H9 (cell line): ENCODE data around the gene TUBGCP5. TPM values are rescaled to one million over a fixed set of nuclear protein-coding genes. Genes with fewer than 3 reads are reported as not detected.

Experiments used
- DNase-seq: peaks from one replicate; pipeline ENCODE4 v3.0.0-alpha.2; 2017
- H2AFZ ChIP-seq: one replicate; pipeline ENCODE4 v1.6.1; 2013; ENCODE audit warnings: mild to moderate bottlenecking, low read length, control low read depth, moderate library complexity
- H2AK5ac ChIP-seq: 2 replicates; pipeline ENCODE4 v1.6.1; 2013; ENCODE audit warnings: low read length, control low read depth, mixed read lengths; ENCODE audit not compliant: insufficient read length
- H2BK120ac ChIP-seq: one replicate; pipeline ENCODE4 v1.6.1; 2013; ENCODE audit warnings: low read depth, mild to moderate bottlenecking, low read length, control low read depth, inconsistent platforms; ENCODE audit not compliant: poor library complexity, severe bottlenecking
- H2BK12ac ChIP-seq: 2 replicates; pipeline ENCODE4 v1.6.1; 2013; ENCODE audit warnings: low read length, control low read depth, mixed read lengths, low read depth; ENCODE audit not compliant: insufficient read length
- H2BK15ac ChIP-seq: 2 replicates; pipeline ENCODE4 v1.6.1; 2013; ENCODE audit warnings: low read depth, low read length, control low read depth
- H2BK20ac ChIP-seq: one replicate; pipeline ENCODE4 v1.6.1; 2013; ENCODE audit warnings: low read depth, mild to moderate bottlenecking, low read length, control low read depth, inconsistent platforms; ENCODE audit not compliant: poor library complexity, severe bottlenecking
- H2BK5ac ChIP-seq: 2 replicates; pipeline ENCODE4 v1.6.1; 2013; ENCODE audit warnings: low read length, control low read depth, mixed read lengths; ENCODE audit not compliant: insufficient read length
- H3K14ac ChIP-seq: 2 replicates; pipeline ENCODE4 v1.6.1; 2013; ENCODE audit warnings: low read length, control low read depth; ENCODE audit not compliant: insufficient read depth
- H3K18ac ChIP-seq: 2 replicates; pipeline ENCODE4 v1.6.1; 2013; ENCODE audit warnings: low read depth, mild to moderate bottlenecking, mixed read lengths, low read length, control low read depth; ENCODE audit not compliant: insufficient read length
- H3K23ac ChIP-seq: 2 replicates; pipeline ENCODE4 v1.6.1; 2013; ENCODE audit warnings: low read length, control low read depth, mixed read lengths, low read depth; ENCODE audit not compliant: insufficient read length
- H3K23me2 ChIP-seq: 2 replicates; pipeline ENCODE4 v1.6.1; 2013; ENCODE audit warnings: low read depth, mild to moderate bottlenecking, mixed read lengths, low read length, control low read depth; ENCODE audit not compliant: insufficient read length, poor library complexity, severe bottlenecking
- H3K27ac ChIP-seq: 2 replicates; pipeline ENCODE4 v1.5.1; 2013; ENCODE audit warnings: low read length, control low read depth, mixed read lengths, low read depth; ENCODE audit not compliant: insufficient read length
- H3K27me3 ChIP-seq: 2 replicates; pipeline ENCODE4 v1.6.1; 2013; ENCODE audit warnings: low read length, control low read depth, inconsistent platforms; ENCODE audit not compliant: insufficient read depth
- H3K4ac ChIP-seq: 2 replicates; pipeline ENCODE4 v1.6.1; 2013; ENCODE audit warnings: low read depth, mild to moderate bottlenecking, control low read depth, inconsistent platforms, low read length, moderate library complexity
- H3K4me1 ChIP-seq: 2 replicates; pipeline ENCODE4 v1.6.1; 2013; ENCODE audit warnings: low read length, control low read depth, inconsistent platforms; ENCODE audit not compliant: insufficient read depth
- H3K4me2 ChIP-seq: 2 replicates; pipeline ENCODE4 v1.6.1; 2013; ENCODE audit warnings: low read length, control low read depth, mixed read lengths; ENCODE audit not compliant: insufficient read length, insufficient read depth
- H3K56ac ChIP-seq: 2 replicates; pipeline ENCODE4 v1.6.1; 2013; ENCODE audit warnings: low read depth, mild to moderate bottlenecking, mixed read lengths, low read length, control low read depth; ENCODE audit not compliant: insufficient read length
- H3K79me1 ChIP-seq: 2 replicates; pipeline ENCODE4 v1.6.1; 2013; ENCODE audit warnings: low read depth, mild to moderate bottlenecking, moderate library complexity, low read length, control low read depth, inconsistent platforms; ENCODE audit not compliant: insufficient read depth, poor library complexity, severe bottlenecking
- H3K79me2 ChIP-seq: 2 replicates; pipeline ENCODE4 v1.6.1; 2013; ENCODE audit warnings: low read length, control low read depth, inconsistent platforms; ENCODE audit not compliant: insufficient read depth
- H3K9ac ChIP-seq: 2 replicates; pipeline ENCODE4 v1.6.1; 2013; ENCODE audit warnings: low read length, control low read depth, mixed read lengths; ENCODE audit not compliant: insufficient read length; ENCODE audit errors: extremely low read depth
- H3K9me3 ChIP-seq: one replicate; pipeline ENCODE4 v1.6.1; 2013; ENCODE audit warnings: low read depth, low read length, inconsistent platforms; ENCODE audit not compliant: control insufficient read depth
- H3T11ph ChIP-seq: one replicate; pipeline ENCODE4 v1.6.1; 2013; ENCODE audit warnings: mild to moderate bottlenecking, low read length, control low read depth, inconsistent platforms
- H4K20me1 ChIP-seq: one replicate; pipeline ENCODE4 v1.6.1; 2013; ENCODE audit not compliant: control insufficient read depth, insufficient read length, insufficient read depth
- H4K5ac ChIP-seq: 2 replicates; pipeline ENCODE4 v1.6.1; 2013; ENCODE audit warnings: low read depth, mild to moderate bottlenecking, mixed read lengths, low read length, control low read depth; ENCODE audit not compliant: insufficient read length
- H4K8ac ChIP-seq: replicated peaks from 2 replicates; pipeline ENCODE4 v1.6.1; 2013; ENCODE audit warnings: low read length, control low read depth, mixed read lengths, low read depth; ENCODE audit not compliant: insufficient read length
- H4K91ac ChIP-seq: 2 replicates; pipeline ENCODE4 v1.6.1; 2013; ENCODE audit warnings: low read depth, mild to moderate bottlenecking, moderate library complexity, mixed read lengths, low read length, control low read depth; ENCODE audit not compliant: insufficient read length
- H3K27ac Mint-ChIP-seq, 3 experiments: 2 replicates in 2 of 3; 3 replicates in 1 of 3; pipeline ENCODE4 v1.8.0; 2020 to 2021; ENCODE audit warnings: mixed read lengths in 3 of 3, mild to moderate bottlenecking in 1 of 3, moderate library complexity in 1 of 3
- H3K27me3 Mint-ChIP-seq: 2 replicates; pipeline ENCODE4 v1.8.0; 2021; ENCODE audit warnings: low read depth, mild to moderate bottlenecking, moderate library complexity, mixed read lengths
- H3K36me3 Mint-ChIP-seq, 3 experiments: 2 replicates in 2 of 3; 3 replicates in 1 of 3; pipeline ENCODE4 v1.8.0; 2020 to 2021; ENCODE audit warnings: low read depth in 3 of 3, mixed read lengths in 3 of 3; ENCODE audit not compliant: insufficient read depth in 1 of 3
- H3K4me1 Mint-ChIP-seq, 2 experiments: 2 replicates each; pipeline ENCODE4 v1.8.0; 2020; ENCODE audit warnings: mixed read lengths in 2 of 2
- H3K4me3 Mint-ChIP-seq, 2 experiments: 2 replicates in 1 of 2; 3 replicates in 1 of 2; pipeline ENCODE4 v1.8.0; 2020 to 2021; ENCODE audit warnings: mild to moderate bottlenecking in 2 of 2, mixed read lengths in 2 of 2, moderate library complexity in 1 of 2
- H3K9me3 Mint-ChIP-seq, 2 experiments: 2 replicates in 1 of 2; 3 replicates in 1 of 2; pipeline ENCODE4 v1.8.0; 2020; ENCODE audit warnings: mild to moderate bottlenecking in 2 of 2, mixed read lengths in 2 of 2, moderate library complexity in 1 of 2
- CTCF ChIP-seq: fragments of 200-600 bp; sonication (generic); conservative IDR thresholded peaks from 3 replicates; pipeline ENCODE4 v1.8.0; 2021; ENCODE audit warnings: antibody characterized with exemption, mild to moderate bottlenecking
- WGBS: extraction: QIAGEN DNeasy Blood & Tissue Kit; methylation state at CpG from one replicate; pipeline ENCODE4 v1.1.7; 2013; ENCODE audit warnings: missing lambda C conversion rate, low lambda C conversion rate, mixed read lengths; ENCODE audit not compliant: insufficient read length; ENCODE audit errors: extremely low coverage; 5-methylcytosine and 5-hydroxymethylcytosine counted together
- total RNA-seq: library from RNA; stranded (reverse); gene quantifications from 2 replicates; pipeline ENCODE4 v1.2.1, GENCODE V29; 2021

Gene TUBGCP5
- total RNA-seq, 1 experiment from 2014 or later: 15.3 TPM

GRCh38 chr15:23002920-23003319 lies 36.4 kb downstream of the TUBGCP5 start:
- Mint-ChIP-seq H3K4me1 (no peaks in the 10 kb centered on the region), H3K27ac (no peak overlapping the region), H3K36me3 (peaks cover 11 to 68% (median 43%) of the 10 kb centered on the region in 3 experiments; a peak in 6 of 7 replicates), H3K4me3 (no peak overlapping the region), H3K27me3 (no peaks in the 10 kb centered on the region; the same call in 1 of the 2 replicates), H3K9me3 (no peaks in the 10 kb centered on the region)
- H2BK120ac ChIP-seq: no peak overlapping the region
- no peak overlapping the region for H2AK5ac ChIP-seq
- no peaks in the 10 kb centered on the region for H3K79me2 ChIP-seq
- H2BK5ac ChIP-seq: no peak overlapping the region
- H2AFZ ChIP-seq: no peak overlapping the region
- H2BK20ac ChIP-seq: no peak overlapping the region
- H3K4me1 ChIP-seq: no peaks in the 10 kb centered on the region
- no peak overlapping the region for H3K9ac ChIP-seq
- no peak overlapping the region for H3K4ac ChIP-seq
- no CpG with 5 or more reads among the region's 2 CpGs for WGBS
- no peaks in the 10 kb centered on the region for H3K9me3 ChIP-seq
- no peak for TF ChIP-seq CTCF
- no peak overlapping the region for H3K23ac ChIP-seq
- no peaks in the 10 kb centered on the region for H4K20me1 ChIP-seq
- no peak overlapping the region for H3K14ac ChIP-seq
- no peak overlapping the region for H3K27ac ChIP-seq
- no peak overlapping the region for H3T11ph ChIP-seq
- H4K5ac ChIP-seq: no peak overlapping the region
- H3K79me1 ChIP-seq: no peaks in the 10 kb centered on the region
- no peak overlapping the region for H4K8ac ChIP-seq
- DNase-seq: no peak
- H3K23me2 ChIP-seq: no peaks in the 10 kb centered on the region
- H3K27me3 ChIP-seq: no peaks in the 10 kb centered on the region
- H2BK12ac ChIP-seq: no peak overlapping the region
- H4K91ac ChIP-seq: no peak overlapping the region
- H2BK15ac ChIP-seq: no peak overlapping the region
- H3K56ac ChIP-seq: no peak overlapping the region
- no peak overlapping the region for H3K4me2 ChIP-seq
- H3K18ac ChIP-seq: no peak overlapping the region
